ENCODE results near the gene MAP3K5.

GRCh38 chr6:136744889-136745288 is 47.4 kb downstream of the MAP3K5 start:
- TF ChIP-seq CTCF (IDR thresholded peaks at IDR 0.05) = no peak
- TF ChIP-seq POLR2A (IDR thresholded peaks at IDR 0.05; ENCODE audit: low read depth) = no peak
